HEK293 (cell line): ENCODE measurements around the gene ZNF70.

ENCODE experiments used
- CTCF ChIA-PET: fragments of 350-600 bp; formaldehyde crosslinking; extraction: SDS; loops from one replicate; lab custom pipeline; 2021; ENCODE audit warnings: antibody characterized with exemption; lab: Yijun Ruan, JAX
- POLR2A ChIA-PET: fragments of 300-600 bp; formaldehyde crosslinking; extraction: SDS; loops from one replicate; lab custom pipeline; 2020; ENCODE audit warnings: antibody characterized with exemption, inconsistent platforms; lab: Yijun Ruan, JAX
- H3K27ac ChIP-seq: fragments of 200-500 bp; sonication (Bioruptor generic); 2 replicates; pipeline ENCODE4 v1.5.1; 2014; ENCODE audit warnings: low read depth, low read length, control low read depth, inconsistent platforms; ENCODE audit errors: extremely low read depth
- H3K36me3 ChIP-seq, 2 experiments: fragments of 200-500 bp in 1 of 2; sonication (Bioruptor generic) in 1 of 2; 1 replicate in 1 of 2; 2 replicates in 1 of 2; pipeline ENCODE4 v1.5.1; 2014 to 2017; ENCODE audit warnings: inconsistent platforms in 2 of 2, low read length in 2 of 2; ENCODE audit not compliant: control insufficient read depth in 2 of 2, insufficient read depth in 1 of 2
- H3K4me1 ChIP-seq: fragments of 200-500 bp; sonication (Bioruptor generic); 2 replicates; pipeline ENCODE4 v1.5.1; 2014; ENCODE audit warnings: mild to moderate bottlenecking, low read length, inconsistent platforms; ENCODE audit not compliant: control insufficient read depth, insufficient read depth
- H3K4me3 ChIP-seq: 2 replicates; pipeline ENCODE4 v1.5.1; 2011; ENCODE audit warnings: low read depth, mild to moderate bottlenecking, control low read depth, low read length, moderate library complexity
- H3K9me3 ChIP-seq: fragments of 200-500 bp; sonication (Bioruptor generic); 2 replicates; pipeline ENCODE4 v1.5.1; 2014; ENCODE audit warnings: low read depth, low read length, inconsistent platforms; ENCODE audit not compliant: control insufficient read depth, insufficient read depth
- GFI1B ChIP-seq: fragments of 450-650 bp; formaldehyde crosslinking; IDR thresholded peaks from 2 replicates; pipeline ENCODE4 v1.5.1; 2016; ENCODE audit warnings: missing biosample characterization, missing genetic modification characterization
- IKZF3 ChIP-seq: fragments of 450-650 bp; IDR thresholded peaks from 2 replicates; pipeline ENCODE4 v1.5.0; 2018; ENCODE audit warnings: missing biosample characterization, mild to moderate bottlenecking, missing genetic modification characterization, moderate library complexity
- PRDM1 ChIP-seq: fragments of 450-650 bp; formaldehyde crosslinking; IDR thresholded peaks from 2 replicates; pipeline ENCODE4; 2016; ENCODE audit warnings: missing biosample characterization, missing genetic modification characterization
- TCF7L2 ChIP-seq: IDR thresholded peaks from 2 replicates; pipeline ENCODE4 v1.6.1; 2011; ENCODE audit warnings: low read depth, mild to moderate bottlenecking, inconsistent platforms, low read length, moderate library complexity, borderline replicate concordance
- ZNF157 ChIP-seq: fragments of 450-650 bp; formaldehyde crosslinking; IDR thresholded peaks from 2 replicates; pipeline ENCODE4 v1.5.1; 2016; ENCODE audit warnings: missing biosample characterization, missing genetic modification characterization
- ZNF2 ChIP-seq: fragments of 450-650 bp; formaldehyde crosslinking; IDR thresholded peaks from 2 replicates; pipeline ENCODE4 v1.5.1; 2016; ENCODE audit warnings: missing biosample characterization, missing genetic modification characterization
- ZNF341 ChIP-seq: fragments of 450-650 bp; formaldehyde crosslinking; IDR thresholded peaks from 2 replicates; pipeline ENCODE4; 2016; ENCODE audit warnings: low read depth, missing biosample characterization, missing genetic modification characterization
- ZNF473 ChIP-seq: fragments of 450-650 bp; formaldehyde crosslinking; IDR thresholded peaks from 2 replicates; pipeline ENCODE4 v1.5.1; 2017; ENCODE audit warnings: missing biosample characterization, missing genetic modification characterization
- ZNF544 ChIP-seq: fragments of 450-650 bp; formaldehyde crosslinking; IDR thresholded peaks from 2 replicates; pipeline ENCODE4 v1.5.0; 2017; ENCODE audit warnings: missing biosample characterization, missing genetic modification characterization
- ZNF610 ChIP-seq: fragments of 450-650 bp; formaldehyde crosslinking; IDR thresholded peaks from 2 replicates; pipeline ENCODE4 v1.5.1; 2016; ENCODE audit warnings: missing biosample characterization, missing genetic modification characterization, borderline replicate concordance
- ZNF785 ChIP-seq: fragments of 450-650 bp; formaldehyde crosslinking; IDR thresholded peaks from 2 replicates; pipeline ENCODE4 v1.5.1; 2016; ENCODE audit warnings: missing biosample characterization, missing genetic modification characterization
- ZNF791 ChIP-seq: fragments of 450-650 bp; formaldehyde crosslinking; IDR thresholded peaks from 2 replicates; pipeline ENCODE4 v1.5.1; 2016; ENCODE audit warnings: missing biosample characterization, missing genetic modification characterization
- TF ChIP-seq, protein P1 (sequence below): fragments of 450-650 bp; IDR thresholded peaks from 2 replicates; pipeline ENCODE4 v1.5.1; 2018; ENCODE audit warnings: missing biosample characterization, mild to moderate bottlenecking, missing genetic modification characterization
- TF ChIP-seq, protein P2 (sequence below): fragments of 450-650 bp; formaldehyde crosslinking; IDR thresholded peaks from 2 replicates; pipeline ENCODE4 v1.5.1; 2016; ENCODE audit warnings: missing biosample characterization, missing genetic modification characterization, borderline replicate concordance
- TF ChIP-seq, protein P3 (sequence below): fragments of 450-650 bp; formaldehyde crosslinking; IDR thresholded peaks from 2 replicates; pipeline ENCODE4 v1.5.1; 2016; ENCODE audit warnings: missing biosample characterization, missing genetic modification characterization
- TF ChIP-seq, protein P4 (sequence below): fragments of 450-650 bp; formaldehyde crosslinking; IDR thresholded peaks from 2 replicates; pipeline ENCODE4 v1.5.1; 2016; ENCODE audit warnings: missing biosample characterization, missing genetic modification characterization, borderline replicate concordance

ZNF70 gene

DNA sequence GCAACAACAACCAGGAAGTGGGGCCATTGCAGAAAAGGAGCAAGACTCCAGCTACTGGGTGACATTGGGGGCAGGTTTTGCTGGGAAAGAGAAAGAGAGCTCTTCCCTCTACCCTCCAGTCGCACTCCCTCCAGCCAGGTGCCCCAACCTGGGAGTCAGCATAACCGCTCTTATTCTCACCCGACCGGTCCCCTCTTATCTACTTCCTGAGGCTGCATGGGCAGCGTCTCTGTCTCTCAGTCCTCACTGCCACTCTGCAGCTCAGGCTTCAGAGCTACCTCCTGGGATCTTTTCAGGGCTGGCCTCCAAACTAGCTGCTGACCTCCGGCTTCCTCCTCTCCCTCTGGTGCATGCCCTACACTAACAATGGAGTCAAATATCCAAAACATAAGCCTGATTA lies 5.1 kb downstream of the ZNF70 start:
- Histone ChIP-seq H3K4me1 (0 out of 2 replicates have a peak, but pooled peaks cover 6% of the 10 kb centered on the region), H3K27ac (no peak overlapping the region), H3K9me3 (no peaks in the 10 kb centered on the region), H3K36me3 (peaks cover 13 to 48% of the 10 kb centered on the region in 2 experiments), H3K4me3 (no peak overlapping the region)
- CTCF ChIA-PET, result interaction anchor here (0.6 kb wide), 1 partner anchor 412 kb away, joined by 3 read pairs; no protein-coding TSS in a partner anchor
- POLR2A ChIA-PET, result interaction anchor here (2.0 kb wide), 1 partner anchor 29 kb away, joined by 7 read pairs; no protein-coding TSS in a partner anchor
- TF ChIP-seq PRDM1 (tag by site-specific recombination) (no peak), ZNF341 (no peak), ZNF473 (tag by site-specific recombination) (no peak), ZNF544 (tag by site-specific recombination) (no peak), ZNF791 (tag by site-specific recombination) (no peak), IKZF3 (no peak), ZNF157 (tag by site-specific recombination) (no peak), ZNF610 (tag by site-specific recombination) (no peak)
- TF ChIP-seq, protein P1, sequence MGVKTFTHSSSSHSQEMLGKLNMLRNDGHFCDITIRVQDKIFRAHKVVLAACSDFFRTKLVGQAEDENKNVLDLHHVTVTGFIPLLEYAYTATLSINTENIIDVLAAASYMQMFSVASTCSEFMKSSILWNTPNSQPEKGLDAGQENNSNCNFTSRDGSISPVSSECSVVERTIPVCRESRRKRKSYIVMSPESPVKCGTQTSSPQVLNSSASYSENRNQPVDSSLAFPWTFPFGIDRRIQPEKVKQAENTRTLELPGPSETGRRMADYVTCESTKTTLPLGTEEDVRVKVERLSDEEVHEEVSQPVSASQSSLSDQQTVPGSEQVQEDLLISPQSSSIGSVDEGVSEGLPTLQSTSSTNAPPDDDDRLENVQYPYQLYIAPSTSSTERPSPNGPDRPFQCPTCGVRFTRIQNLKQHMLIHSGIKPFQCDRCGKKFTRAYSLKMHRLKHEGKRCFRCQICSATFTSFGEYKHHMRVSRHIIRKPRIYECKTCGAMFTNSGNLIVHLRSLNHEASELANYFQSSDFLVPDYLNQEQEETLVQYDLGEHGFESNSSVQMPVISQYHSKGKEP (tag by site-specific recombination), result no peak

DNA sequence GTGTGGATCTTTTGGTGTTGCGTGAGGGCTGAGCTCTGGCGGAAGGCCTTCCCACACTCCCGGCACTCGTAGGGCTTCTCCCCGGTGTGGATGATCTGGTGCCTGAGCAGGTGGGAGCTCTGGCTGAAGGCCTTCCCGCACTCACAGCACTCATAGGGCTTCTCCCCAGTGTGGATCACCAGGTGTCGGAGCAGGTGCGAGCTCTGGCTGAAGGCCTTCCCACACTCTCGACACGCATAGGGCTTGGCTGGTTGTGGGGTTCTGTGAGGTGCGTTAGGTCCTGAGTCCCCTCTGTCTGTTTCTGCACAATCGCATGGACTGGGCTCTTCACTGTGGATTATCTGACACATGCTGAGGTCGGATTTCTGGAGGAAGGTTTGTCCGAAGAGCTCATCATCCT lies 6.4 kb downstream of the ZNF70 start:
- TF ChIP-seq, protein P2, sequence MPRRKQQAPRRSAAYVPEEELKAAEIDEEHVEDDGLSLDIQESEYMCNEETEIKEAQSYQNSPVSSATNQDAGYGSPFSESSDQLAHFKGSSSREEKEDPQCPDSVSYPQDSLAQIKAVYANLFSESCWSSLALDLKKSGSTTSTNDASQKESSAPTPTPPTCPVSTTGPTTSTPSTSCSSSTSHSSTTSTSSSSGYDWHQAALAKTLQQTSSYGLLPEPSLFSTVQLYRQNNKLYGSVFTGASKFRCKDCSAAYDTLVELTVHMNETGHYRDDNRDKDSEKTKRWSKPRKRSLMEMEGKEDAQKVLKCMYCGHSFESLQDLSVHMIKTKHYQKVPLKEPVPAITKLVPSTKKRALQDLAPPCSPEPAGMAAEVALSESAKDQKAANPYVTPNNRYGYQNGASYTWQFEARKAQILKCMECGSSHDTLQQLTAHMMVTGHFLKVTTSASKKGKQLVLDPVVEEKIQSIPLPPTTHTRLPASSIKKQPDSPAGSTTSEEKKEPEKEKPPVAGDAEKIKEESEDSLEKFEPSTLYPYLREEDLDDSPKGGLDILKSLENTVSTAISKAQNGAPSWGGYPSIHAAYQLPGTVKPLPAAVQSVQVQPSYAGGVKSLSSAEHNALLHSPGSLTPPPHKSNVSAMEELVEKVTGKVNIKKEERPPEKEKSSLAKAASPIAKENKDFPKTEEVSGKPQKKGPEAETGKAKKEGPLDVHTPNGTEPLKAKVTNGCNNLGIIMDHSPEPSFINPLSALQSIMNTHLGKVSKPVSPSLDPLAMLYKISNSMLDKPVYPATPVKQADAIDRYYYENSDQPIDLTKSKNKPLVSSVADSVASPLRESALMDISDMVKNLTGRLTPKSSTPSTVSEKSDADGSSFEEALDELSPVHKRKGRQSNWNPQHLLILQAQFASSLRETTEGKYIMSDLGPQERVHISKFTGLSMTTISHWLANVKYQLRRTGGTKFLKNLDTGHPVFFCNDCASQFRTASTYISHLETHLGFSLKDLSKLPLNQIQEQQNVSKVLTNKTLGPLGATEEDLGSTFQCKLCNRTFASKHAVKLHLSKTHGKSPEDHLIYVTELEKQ (tag by site-specific recombination), result no peak
- TF ChIP-seq ZNF2 (tag by site-specific recombination) (no peak), GFI1B (tag by site-specific recombination) (no peak), ZNF785 (no peak), TCF7L2 (no peak)
- TF ChIP-seq, protein P3, sequence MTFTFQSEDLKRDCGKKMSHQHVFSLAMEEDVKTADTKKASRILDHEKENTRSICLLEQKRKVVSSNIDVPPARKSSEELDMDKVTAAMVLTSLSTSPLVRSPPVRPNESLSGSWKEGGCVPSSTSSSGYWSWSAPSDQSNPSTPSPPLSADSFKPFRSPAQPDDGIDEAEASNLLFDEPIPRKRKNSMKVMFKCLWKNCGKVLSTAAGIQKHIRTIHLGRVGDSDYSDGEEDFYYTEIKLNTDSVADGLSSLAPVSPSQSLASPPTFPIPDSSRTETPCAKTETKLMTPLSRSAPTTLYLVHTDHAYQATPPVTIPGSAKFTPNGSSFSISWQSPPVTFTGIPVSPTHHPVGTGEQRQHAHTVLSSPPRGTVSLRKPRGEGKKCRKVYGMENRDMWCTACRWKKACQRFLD (tag by site-specific recombination), result no peak
- TF ChIP-seq, protein P4, sequence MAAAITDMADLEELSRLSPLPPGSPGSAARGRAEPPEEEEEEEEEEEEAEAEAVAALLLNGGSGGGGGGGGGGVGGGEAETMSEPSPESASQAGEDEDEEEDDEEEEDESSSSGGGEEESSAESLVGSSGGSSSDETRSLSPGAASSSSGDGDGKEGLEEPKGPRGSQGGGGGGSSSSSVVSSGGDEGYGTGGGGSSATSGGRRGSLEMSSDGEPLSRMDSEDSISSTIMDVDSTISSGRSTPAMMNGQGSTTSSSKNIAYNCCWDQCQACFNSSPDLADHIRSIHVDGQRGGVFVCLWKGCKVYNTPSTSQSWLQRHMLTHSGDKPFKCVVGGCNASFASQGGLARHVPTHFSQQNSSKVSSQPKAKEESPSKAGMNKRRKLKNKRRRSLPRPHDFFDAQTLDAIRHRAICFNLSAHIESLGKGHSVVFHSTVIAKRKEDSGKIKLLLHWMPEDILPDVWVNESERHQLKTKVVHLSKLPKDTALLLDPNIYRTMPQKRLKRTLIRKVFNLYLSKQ, result no peak
- H3K4me1 ChIP-seq, result no peaks in the 10 kb centered on the region
- H3K4me3 ChIP-seq, result no peak overlapping the region
- H3K36me3 ChIP-seq, result peaks cover 13 to 48% of the 10 kb centered on the region in 2 experiments
- ChIA-PET POLR2A (interaction anchor here (2.0 kb wide), 1 partner anchor 28 kb away, joined by 7 read pairs; no protein-coding TSS in a partner anchor), CTCF (interaction anchor here (0.7 kb wide), 1 partner anchor 538 kb away, joined by 3 read pairs; no protein-coding TSS in a partner anchor)
- H3K27ac ChIP-seq, result no peak overlapping the region
- H3K9me3 ChIP-seq, result no peaks in the 10 kb centered on the region
